GM18505 (cell line): ENCODE results near the gene FOXR1.

Experiments
- ATAC-seq: cut with Tn5 transposase; IDR thresholded peaks from one replicate; pipeline ENCODE4 v1.9.1; 2021; ENCODE audit not compliant: unreplicated experiment
- POLR2A ChIP-seq: IDR thresholded peaks from 4 replicates; pipeline ENCODE4 v1.6.1; 2011; ENCODE audit warnings: borderline replicate concordance; ENCODE audit not compliant: insufficient read depth, insufficient read length; ENCODE audit errors: extremely low read depth

The FOXR1 gene

GRCh38 chr11:119019996-119020395 is 48.4 kb downstream of the FOXR1 start:
- no peak for TF ChIP-seq POLR2A
- ATAC-seq = no peak

- ATAC-seq = no peak
- no peak for TF ChIP-seq POLR2A
These were observed 50.1 kb downstream of the FOXR1 start for GRCh38 chr11:119021631-119022030.

- ATAC-seq = no peak
- no peak for TF ChIP-seq POLR2A
These were observed 52.2 kb downstream of the FOXR1 start for GRCh38 chr11:119023741-119024140.

GRCh38 chr11:119024430-119025098 is 53.0 kb downstream of the FOXR1 start:
- no peak for TF ChIP-seq POLR2A
- ATAC-seq = no peak

GRCh38 chr11:119025099-119025473 is 53.5 kb downstream of the FOXR1 start:
- no peak for TF ChIP-seq POLR2A
- ATAC-seq = no peak

GRCh38 chr11:119025541-119025940 is 54.0 kb downstream of the FOXR1 start:
- TF ChIP-seq POLR2A = no peak
- no peak for ATAC-seq

- no peak for ATAC-seq
- no peak for TF ChIP-seq POLR2A
These were observed 54.6 kb downstream of the FOXR1 start for GRCh38 chr11:119025978-119026766.

- ATAC-seq = no peak
- no peak for TF ChIP-seq POLR2A
These were observed 55.4 kb downstream of the FOXR1 start for GRCh38 chr11:119026970-119027369.

- no peak for ATAC-seq
- TF ChIP-seq POLR2A = no peak
These were observed 56.2 kb downstream of the FOXR1 start for GRCh38 chr11:119027561-119028345.

- no peak for TF ChIP-seq POLR2A
These were observed 56.9 kb downstream of the FOXR1 start for GRCh38 chr11:119028346-119029068.

GRCh38 chr11:119029069-119029339 is 57.4 kb downstream of the FOXR1 start:
- no peak for TF ChIP-seq POLR2A
- no peak for ATAC-seq

More at GRCh38 chr11:119028346-119029068, 56.9 kb downstream of the FOXR1 start:
- no peak for ATAC-seq

- no peak for ATAC-seq
- TF ChIP-seq POLR2A = no peak
These were observed 57.9 kb downstream of the FOXR1 start for GRCh38 chr11:119029340-119030028.

GRCh38 chr11:119030029-119030328 is 58.4 kb downstream of the FOXR1 start:
- TF ChIP-seq POLR2A = no peak
- ATAC-seq = no peak
